Endothelial cell (in vitro differentiated cells): ENCODE results near the gene VGLL1. TPM values are rescaled to one million over a fixed set of nuclear protein-coding genes. Genes with fewer than 3 reads are reported as not detected.

ENCODE experiments used
- DNase-seq: peaks from one replicate; pipeline ENCODE4 v3.0.0; 2021; ENCODE audit warnings: low spot score
- H3K27ac Mint-ChIP-seq: one replicate; pipeline ENCODE4 v1.8.0; 2021; ENCODE audit warnings: mixed read lengths, inconsistent platforms; ENCODE audit not compliant: unreplicated experiment
- H3K27me3 Mint-ChIP-seq: one replicate; pipeline ENCODE4 v1.8.0; 2021; ENCODE audit warnings: mild to moderate bottlenecking, moderate library complexity, mixed read lengths, inconsistent platforms; ENCODE audit not compliant: unreplicated experiment
- H3K36me3 Mint-ChIP-seq: one replicate; pipeline ENCODE4 v1.8.0; 2021; ENCODE audit warnings: mild to moderate bottlenecking, low read depth, mixed read lengths, inconsistent platforms; ENCODE audit not compliant: unreplicated experiment
- H3K4me1 Mint-ChIP-seq: one replicate; pipeline ENCODE4 v1.8.0; 2021; ENCODE audit warnings: mild to moderate bottlenecking, mixed read lengths, inconsistent platforms; ENCODE audit not compliant: unreplicated experiment
- H3K4me3 Mint-ChIP-seq: one replicate; pipeline ENCODE4 v1.8.0; 2021; ENCODE audit warnings: mild to moderate bottlenecking, mixed read lengths, inconsistent platforms; ENCODE audit not compliant: unreplicated experiment
- H3K9me3 Mint-ChIP-seq: one replicate; pipeline ENCODE4 v1.8.0; 2021; ENCODE audit warnings: mixed read lengths, inconsistent platforms; ENCODE audit not compliant: unreplicated experiment
- CTCF ChIP-seq: fragments of 200-600 bp; sonication (generic); IDR thresholded peaks from one replicate; pipeline ENCODE4 v1.5.0; 2021; ENCODE audit warnings: antibody characterized with exemption; ENCODE audit not compliant: unreplicated experiment
- microRNA-seq: library from miRNA; unstranded; fragments of <30 nt; microRNA quantifications from one replicate; pipeline ENCODE4, GENCODE V29; 2020; ENCODE audit not compliant: unreplicated experiment
- total RNA-seq: library from RNA; stranded (reverse); fragmentation: NEBNext Ultra II Directional; extraction: Animal tissue kit (Norgen Biotek cat#: 25700); gene quantifications from one replicate; pipeline ENCODE4 v1.2.1, GENCODE V29; 2021; ENCODE audit not compliant: unreplicated experiment

VGLL1 gene
- total RNA-seq, 1 donor from 2014 or later, result not detected

- Mint-ChIP-seq H3K27me3 (peaks cover 3% of the 10 kb centered on the region), H3K4me3 (no peak overlapping the region), H3K36me3 (no peaks in the 10 kb centered on the region), H3K4me1 (no peaks in the 10 kb centered on the region), H3K27ac (no peak overlapping the region), H3K9me3 (no peaks in the 10 kb centered on the region)
- no peak for DNase-seq
- TF ChIP-seq CTCF, result no peak
These were observed 65.3 kb downstream of the VGLL1 start for GRCh38 chrX:136597356-136597755.

- H3K4me1 Mint-ChIP-seq, result no peaks in the 10 kb centered on the region
- TF ChIP-seq CTCF, result no peak
- H3K27me3 Mint-ChIP-seq, result peaks cover 3% of the 10 kb centered on the region
- no peak overlapping the region for H3K4me3 Mint-ChIP-seq
- DNase-seq, result no peak
- H3K9me3 Mint-ChIP-seq, result no peaks in the 10 kb centered on the region
- H3K27ac Mint-ChIP-seq, result no peak overlapping the region
- no peaks in the 10 kb centered on the region for H3K36me3 Mint-ChIP-seq
These were observed 65.9 kb downstream of the VGLL1 start for GRCh38 chrX:136597954-136598353.

GRCh38 chrX:136598631-136599030, 66.6 kb downstream of the VGLL1 start:
- Mint-ChIP-seq H3K4me1 (no peaks in the 10 kb centered on the region), H3K27me3 (peaks cover 3% of the 10 kb centered on the region), H3K36me3 (no peaks in the 10 kb centered on the region), H3K9me3 (no peaks in the 10 kb centered on the region), H3K4me3 (no peak overlapping the region), H3K27ac (no peak overlapping the region)
- DNase-seq, result no peak
- no peak for TF ChIP-seq CTCF

GRCh38 chrX:136600059-136600458, 68.0 kb downstream of the VGLL1 start:
- Mint-ChIP-seq H3K36me3 (no peaks in the 10 kb centered on the region), H3K4me3 (no peak overlapping the region), H3K27me3 (peaks cover 3% of the 10 kb centered on the region)

More at GRCh38 chrX:136600059-136600458, 68.0 kb downstream of the VGLL1 start:
- DNase-seq, result no peak
- no peaks in the 10 kb centered on the region for H3K9me3 Mint-ChIP-seq
- H3K4me1 Mint-ChIP-seq, result no peaks in the 10 kb centered on the region
- H3K27ac Mint-ChIP-seq, result no peak overlapping the region
- no peak for TF ChIP-seq CTCF

Small RNA genes within 50 kb of the gene (microRNA-seq; reads per million reads assigned to microRNA genes)
- gene MIR934, result not detected

Other genes starting within 250 kb of the VGLL1 start
- not detected for gene ADGRG4, start 231.3 kb upstream of the VGLL1 start, total RNA-seq
- gene BRS3, start 44.3 kb upstream of the VGLL1 start, total RNA-seq, result not detected
- gene HTATSF1, start 34.6 kb upstream of the VGLL1 start, total RNA-seq, result 31.6 TPM
- not detected for gene CD40LG, start 115.9 kb downstream of the VGLL1 start, total RNA-seq
- gene ARHGEF6, start 248.7 kb downstream of the VGLL1 start, total RNA-seq, result 18.8 TPM